Stimulated activated CD4-positive, alpha-beta T cell treated with anti-CD3 and anti-CD28 coated beads, Interleukin-15, amount 100 ng/mL, for 24 hours (primary cell): ENCODE data around the gene DIO1.

Experiments used
- DNase-seq: peaks from one replicate; pipeline ENCODE4 v3.0.0-alpha.2; 2020

DIO1 gene

GRCh38 chr1:53895421-53895820, 1.4 kb downstream of the DIO1 start:
- no peak for DNase-seq

DNA sequence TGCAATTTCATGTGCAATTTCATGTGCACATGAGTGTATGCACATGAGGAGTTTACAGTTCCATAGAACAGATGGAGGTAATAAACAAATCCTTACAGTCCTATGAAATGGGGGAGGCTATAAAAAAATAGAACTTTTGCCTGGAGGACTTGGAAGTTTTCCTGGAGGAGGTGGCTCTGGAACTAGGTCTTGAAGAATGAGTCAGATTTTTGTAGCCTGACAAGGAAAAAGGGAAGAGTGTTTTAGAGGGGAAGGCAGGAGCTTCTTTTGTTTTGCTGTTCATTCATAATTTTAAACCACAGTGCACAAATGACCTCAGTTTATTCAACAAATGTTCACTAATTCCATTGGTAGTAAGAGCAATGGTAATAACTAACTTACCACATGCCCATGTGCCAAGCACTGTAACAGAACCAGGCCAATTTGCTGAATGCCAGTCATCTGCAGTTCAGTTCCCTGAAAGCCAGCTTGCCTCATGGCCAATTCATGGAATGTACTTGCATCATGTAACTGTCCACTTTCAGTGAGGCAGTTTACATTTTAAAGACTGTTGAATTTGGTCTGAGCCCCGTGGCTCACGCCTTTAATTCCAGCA, 2.7 kb downstream of the DIO1 start:
- no peak for DNase-seq

GRCh38 chr1:53899206-53899628, 5.2 kb downstream of the DIO1 start:
- DNase-seq: no peak

GRCh38 chr1:53899708-53900107, 5.7 kb downstream of the DIO1 start:
- DNase-seq: no peak

- DNase-seq: no peak
These were observed 8.5 kb downstream of the DIO1 start for GRCh38 chr1:53902235-53903138.

DNA sequence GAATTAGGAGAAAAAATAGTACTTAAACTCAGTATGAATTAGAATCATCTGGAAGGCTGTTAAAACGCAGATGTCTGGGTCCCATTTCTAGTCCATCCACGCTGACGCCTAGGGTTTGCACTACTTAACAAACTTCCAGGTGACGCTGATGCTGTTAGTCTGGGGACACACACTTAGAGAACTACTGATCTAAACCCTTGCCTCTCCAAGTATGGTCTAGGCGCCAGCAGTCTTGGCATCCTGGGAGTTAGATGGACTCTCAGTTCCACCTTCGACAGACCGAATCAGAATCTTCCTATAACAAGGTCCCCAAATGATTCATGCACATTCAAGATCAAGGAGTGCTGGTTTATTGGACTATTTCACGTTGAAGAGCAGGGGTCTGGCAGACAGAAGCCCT, 11.5 kb downstream of the DIO1 start:
- no peak for DNase-seq

GRCh38 chr1:53906121-53906520, 12.1 kb downstream of the DIO1 start:
- DNase-seq: no peak

GRCh38 chr1:53909946-53910345, 16.0 kb downstream of the DIO1 start:
- no peak for DNase-seq

GRCh38 chr1:53911442-53911841, 17.5 kb downstream of the DIO1 start:
- DNase-seq: no peak

GRCh38 chr1:53913352-53914033, 19.5 kb downstream of the DIO1 start:
- DNase-seq: no peak

DNA sequence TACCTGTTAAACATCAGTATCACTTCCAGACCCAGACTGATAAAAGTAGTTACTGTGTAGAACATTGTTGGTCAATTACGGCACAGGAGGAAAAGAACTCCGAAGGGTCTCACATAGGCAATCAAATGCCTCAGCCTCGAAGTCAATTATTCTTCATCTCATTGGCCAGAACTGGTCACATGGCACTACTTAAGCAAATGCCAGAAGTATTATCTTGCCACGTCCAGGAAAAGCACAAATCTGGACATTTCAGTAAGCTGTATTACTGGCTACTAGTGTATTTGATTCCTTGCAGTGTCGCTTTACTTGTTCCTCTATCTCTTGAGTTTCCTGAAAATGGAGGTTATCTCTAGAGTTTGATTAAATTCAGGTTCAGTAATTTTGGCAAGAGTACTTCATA, 24.4 kb downstream of the DIO1 start:
- no peak for DNase-seq

- DNase-seq: peak; percentile 26
These were observed 25.7 kb downstream of the DIO1 start for GRCh38 chr1:53919675-53920066.

- no peak for DNase-seq
These were observed 33.4 kb downstream of the DIO1 start for GRCh38 chr1:53927376-53927881.

DNA sequence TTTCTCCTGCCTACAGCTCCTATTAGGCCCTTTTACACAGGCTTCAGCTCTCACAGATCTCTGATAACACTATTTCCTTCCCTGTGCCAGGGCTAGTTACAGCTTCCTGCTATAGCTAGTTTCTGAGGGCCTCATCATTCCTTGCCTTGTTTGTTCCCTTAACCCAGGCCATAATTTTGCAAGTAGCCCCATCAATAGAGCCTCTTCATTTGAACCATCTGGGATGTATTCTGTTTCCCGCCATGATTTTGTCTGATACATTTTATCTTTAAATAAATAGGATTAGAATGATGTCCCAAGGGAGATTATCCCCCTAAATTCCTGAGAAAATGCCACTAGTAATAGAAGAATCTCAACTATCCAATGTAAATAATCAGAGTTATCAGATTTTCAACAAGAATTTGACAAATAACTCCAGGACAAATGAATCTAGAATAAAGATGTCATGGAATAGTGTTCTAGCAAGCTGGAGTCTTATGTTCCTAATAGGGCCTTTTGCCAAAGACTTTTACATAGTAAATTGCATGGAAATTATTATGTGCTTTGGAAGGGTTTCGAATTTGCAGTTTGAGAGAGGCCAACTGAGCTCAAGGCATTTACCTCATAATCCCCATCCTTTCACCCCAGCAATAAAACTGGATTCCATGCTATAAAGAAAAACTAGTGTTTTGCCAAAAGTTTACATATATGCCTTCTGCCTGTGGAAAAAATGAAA, 35.4 kb downstream of the DIO1 start:
- no peak for DNase-seq

DNA sequence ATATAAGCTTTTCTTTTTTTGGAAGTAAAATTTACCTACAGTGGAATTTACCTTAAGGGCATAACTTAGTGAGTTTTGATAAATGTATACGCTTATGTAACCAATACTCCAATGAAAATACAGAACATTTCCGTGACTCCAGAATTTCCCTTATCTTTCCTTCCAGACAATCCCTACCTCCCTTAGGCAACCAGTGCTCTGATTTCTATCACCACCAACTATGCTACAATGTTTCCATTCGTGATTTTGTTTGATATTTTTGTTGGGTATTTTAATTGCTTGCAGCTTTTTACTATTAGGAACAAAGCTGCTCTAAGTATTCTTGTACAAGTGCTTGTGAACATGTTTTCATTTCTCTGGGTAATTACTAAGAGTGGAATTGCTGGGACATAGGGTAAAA, 36.9 kb downstream of the DIO1 start:
- no peak for DNase-seq

- no peak for DNase-seq
These were observed 37.5 kb downstream of the DIO1 start for GRCh38 chr1:53931523-53931922.

DNA sequence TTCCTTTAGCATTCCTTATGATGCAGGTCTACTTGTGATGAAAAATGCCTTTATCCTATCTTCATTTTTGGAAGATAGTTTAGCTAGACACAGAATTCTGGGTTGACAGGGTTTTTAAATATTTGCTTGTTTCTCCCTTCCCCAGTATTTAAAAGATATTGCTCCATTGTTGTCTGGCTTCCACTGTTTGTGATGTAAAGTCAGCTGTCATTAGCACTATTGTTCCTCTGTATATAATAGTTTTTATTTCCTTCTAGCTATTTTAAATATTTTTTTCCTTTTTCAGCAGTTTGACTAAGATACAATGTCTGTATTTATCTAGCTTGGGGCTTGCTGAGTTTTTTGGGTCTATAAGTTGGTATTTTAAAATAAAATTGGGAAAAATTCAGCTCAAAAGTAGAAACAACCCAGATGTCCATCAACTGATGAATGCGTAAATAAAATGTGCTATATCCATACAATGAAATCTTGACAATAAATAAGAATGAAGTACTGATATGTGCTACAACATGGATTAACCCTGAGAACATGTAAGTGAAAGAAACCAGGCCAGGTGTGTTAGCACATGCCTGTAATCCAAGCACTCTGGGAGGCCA, 40.3 kb downstream of the DIO1 start:
- DNase-seq: no peak

- no peak for DNase-seq
These were observed 42.4 kb downstream of the DIO1 start for GRCh38 chr1:53936430-53936829.

DNA sequence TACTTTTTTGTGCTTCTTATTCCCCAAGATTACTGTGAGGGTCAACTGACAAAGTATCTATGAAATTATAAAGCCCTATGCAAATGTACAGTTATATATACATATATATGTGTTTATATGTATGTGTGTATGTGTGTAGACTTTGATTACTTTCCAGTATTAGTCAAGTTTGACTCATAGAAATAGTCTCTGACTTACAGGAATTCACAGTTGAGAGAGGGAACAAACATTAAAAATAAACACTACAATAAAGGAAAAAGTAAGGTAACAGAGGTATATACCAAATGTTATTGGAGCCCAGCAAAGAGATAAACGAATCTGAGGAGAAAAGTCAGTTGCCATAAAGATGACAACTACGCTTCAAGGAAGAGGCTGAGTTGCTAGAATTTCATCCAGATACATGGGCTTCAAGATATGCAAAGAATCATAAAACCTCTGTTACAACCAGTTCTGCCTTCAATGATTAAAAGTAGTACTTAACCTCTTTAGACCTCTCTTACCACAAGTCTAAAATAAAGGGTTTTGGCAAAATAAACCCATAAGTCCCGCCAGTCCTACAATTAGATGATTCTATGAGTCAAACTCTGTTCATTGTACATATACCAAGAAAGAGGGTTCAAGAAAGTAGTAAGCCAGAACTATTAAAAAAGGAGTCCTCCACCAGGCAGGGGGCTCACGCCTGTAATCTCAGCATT, 44.3 kb downstream of the DIO1 start:
- DNase-seq: no peak

DNA sequence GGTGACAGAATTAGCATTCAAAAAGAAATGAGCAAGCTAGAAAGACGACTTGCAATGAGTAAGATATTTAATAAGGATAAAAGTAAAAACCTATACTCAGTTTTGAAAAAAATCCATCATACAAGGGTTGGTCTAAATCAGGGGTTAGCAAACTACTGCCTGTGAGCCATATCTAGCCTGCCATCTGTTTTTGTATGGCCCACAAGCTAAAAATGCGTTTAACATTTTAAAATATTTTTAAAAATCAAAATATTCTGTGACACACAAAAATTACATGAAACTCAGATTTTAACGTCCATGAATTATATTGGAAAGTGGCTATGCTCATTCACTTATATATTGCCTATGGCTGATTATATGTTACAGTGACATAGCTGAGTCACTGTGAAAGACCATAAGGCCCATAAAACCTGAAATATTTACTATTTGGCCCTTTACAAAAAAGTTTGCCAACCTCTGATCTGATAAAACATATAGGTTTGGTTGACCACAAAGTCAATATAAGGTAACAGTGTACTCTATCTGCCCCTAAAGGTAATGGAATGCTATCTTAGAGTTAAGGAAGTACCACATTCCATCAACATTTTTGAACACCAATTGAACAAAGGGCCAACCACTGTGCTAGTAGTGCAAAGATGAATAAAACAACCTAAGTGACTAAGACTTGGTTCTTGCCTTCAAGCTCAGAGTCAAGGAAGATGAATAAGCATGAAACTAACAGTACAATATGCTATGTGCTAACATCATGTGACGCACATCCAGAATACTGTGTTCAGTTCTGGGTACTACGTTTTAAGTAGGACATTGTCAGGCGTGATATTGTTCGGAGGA, 48.4 kb downstream of the DIO1 start:
- DNase-seq: no peak

DNA sequence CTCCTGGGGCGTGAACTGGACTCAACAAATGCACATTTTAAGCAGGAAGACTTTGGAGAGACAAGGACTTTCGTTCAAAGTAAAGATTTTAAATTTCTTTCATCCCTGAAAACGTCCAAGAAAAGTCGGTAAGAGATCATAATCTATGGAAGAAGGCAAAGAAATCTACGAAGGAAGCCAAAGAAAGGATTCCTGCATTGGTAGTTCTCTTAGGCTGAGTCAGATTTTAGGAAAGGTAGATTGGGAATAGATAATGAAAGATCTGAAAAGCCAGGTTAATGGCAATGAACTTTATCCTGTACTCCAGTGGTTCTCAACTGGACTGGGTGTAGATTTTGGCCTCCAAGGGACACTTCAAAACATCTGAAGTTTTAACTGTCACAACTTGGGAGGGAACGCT, 49.1 kb downstream of the DIO1 start:
- no peak for DNase-seq
